Body of pancreas (tissue), 4 donors: ENCODE measurements around the gene NFATC4. TPM values are rescaled to one million over a fixed set of nuclear protein-coding genes. Genes with fewer than 3 reads are reported as not detected.

Experiments
- ATAC-seq: fragments of 150-250 bp; one replicate; pipeline ENCODE4 v1.9.1; 2016
- DNase-seq, 4 donors: peaks; one replicate each; pipeline ENCODE4 v3.0.0-alpha.2; 2019
- H3K27ac ChIP-seq, 4 donors: fragments of 200-600 bp; sonication (generic); 1 replicate in 3 of 4; 2 replicates in 1 of 4; pipeline versions ENCODE4 v1.5.1 to v1.6.1; 2016 to 2019; ENCODE audit warnings: mild to moderate bottlenecking in 1 of 4, mixed read lengths in 1 of 4, moderate library complexity in 1 of 4
- H3K27me3 ChIP-seq, 2 donors: fragments of 200-600 bp; sonication (generic); one replicate each; pipeline ENCODE4 v1.6.0; 2016; ENCODE audit warnings: mild to moderate bottlenecking in 1 of 2
- H3K36me3 ChIP-seq, 2 donors: fragments of 200-600 bp; sonication (generic); replicated peaks in 1 of 2; 2 replicates each; pipeline ENCODE4 v1.5.1; 2016; ENCODE audit warnings: low read depth in 2 of 2; ENCODE audit not compliant: insufficient read depth in 1 of 2
- H3K4me1 ChIP-seq: fragments of 200-600 bp; sonication (generic); one replicate; pipeline ENCODE4 v1.6.0; 2016
- H3K4me3 ChIP-seq, 2 donors: fragments of 200-600 bp; sonication (generic); 1 replicate in 1 of 2; 2 replicates in 1 of 2; pipeline ENCODE4 v1.5.1; 2016 to 2019
- H3K9me3 ChIP-seq, 3 donors: fragments of 200-600 bp; sonication (generic); 1 replicate in 2 of 3; 2 replicates in 1 of 3; pipeline ENCODE4 v1.5.1; 2016
- POLR2A ChIP-seq, 3 donors: fragments of 450-650 bp; IDR thresholded peaks; one replicate each; pipeline ENCODE4 v1.6.1; 2016; ENCODE audit warnings: antibody characterized with exemption in 3 of 3, mild to moderate bottlenecking in 2 of 3
- WGBS, 2 donors: methylation state at CpG; one replicate each; pipeline ENCODE4 v1.1.5; 2017; 5-methylcytosine and 5-hydroxymethylcytosine counted together
- intact Hi-C: fragments of 100-400 bp; cut with DNase I; formaldehyde crosslinking; loops from one replicate; pipeline ENCODE4 v1.15.1; 2023
- total RNA-seq, 2 donors: library from RNA; depleted of rRNA; stranded (reverse); fragments of >200 nt; gene quantifications; one replicate each; pipeline ENCODE4 v1.1.0, GENCODE V29; 2016
- TF ChIP-seq, protein P1 (sequence below), 7 experiments: fragments of 450-650 bp in 4 of 7; fragments of 200-600 bp in 3 of 7; sonication (generic) in 3 of 7; IDR thresholded peaks; one replicate each; pipeline ENCODE4 v1.5.1; 2016 to 2019; ENCODE audit warnings: antibody characterized with exemption in 7 of 7

Gene NFATC4
- total RNA-seq, 2 donors from 2014 or later: 11.9 to 19.8 TPM

DNA sequence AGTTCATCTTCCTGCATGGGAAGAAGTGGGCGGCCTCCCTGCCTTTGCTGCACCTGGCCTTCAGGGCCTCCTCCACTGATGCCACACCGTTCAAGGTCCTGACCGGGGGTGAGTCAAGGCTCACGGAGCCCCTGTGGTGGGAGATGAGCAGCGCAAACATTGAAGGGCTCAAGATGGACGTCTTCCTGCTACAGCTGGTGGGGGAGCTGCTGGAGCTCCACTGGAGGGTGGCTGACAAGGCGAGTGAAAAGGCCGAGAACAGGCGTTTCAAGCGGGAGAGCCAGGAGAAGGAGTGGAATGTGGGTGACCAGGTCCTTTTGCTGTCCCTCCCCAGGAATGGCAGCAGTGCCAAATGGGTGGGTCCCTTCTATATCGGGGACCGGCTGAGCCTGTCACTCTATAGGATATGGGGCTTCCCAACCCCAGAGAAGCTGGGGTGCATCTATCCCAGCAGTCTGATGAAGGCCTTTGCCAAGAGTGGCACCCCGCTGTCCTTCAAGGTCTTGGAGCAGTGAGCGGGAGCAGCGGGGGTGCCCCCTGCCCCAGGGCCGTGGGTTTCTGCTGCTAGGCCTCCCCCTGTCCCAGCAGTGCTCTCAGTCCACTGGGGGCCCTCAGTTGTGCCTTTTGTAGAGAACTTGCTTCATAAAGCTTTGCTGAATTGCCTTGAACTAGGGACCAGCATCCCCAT, 49.1 kb downstream of the NFATC4 start:
- Histone ChIP-seq H3K27ac (peak overlapping the region in 2 of 4 donors; percentile 79 to 86), H3K27me3 (no peaks in the 10 kb centered on the region), H3K9me3 (no peaks in the 10 kb centered on the region), H3K4me1 (peaks cover 30% of the 10 kb centered on the region), H3K4me3 (no peak overlapping the region), H3K36me3 (no peaks in the 10 kb centered on the region)
- DNase-seq (peak in 1 of 4 donors; percentile 12), ATAC-seq (no peak)
- intact Hi-C loops: no loop called here
- TF ChIP-seq POLR2A (IDR thresholded peaks at IDR 0.05): no peak
- TF ChIP-seq, protein P1, sequence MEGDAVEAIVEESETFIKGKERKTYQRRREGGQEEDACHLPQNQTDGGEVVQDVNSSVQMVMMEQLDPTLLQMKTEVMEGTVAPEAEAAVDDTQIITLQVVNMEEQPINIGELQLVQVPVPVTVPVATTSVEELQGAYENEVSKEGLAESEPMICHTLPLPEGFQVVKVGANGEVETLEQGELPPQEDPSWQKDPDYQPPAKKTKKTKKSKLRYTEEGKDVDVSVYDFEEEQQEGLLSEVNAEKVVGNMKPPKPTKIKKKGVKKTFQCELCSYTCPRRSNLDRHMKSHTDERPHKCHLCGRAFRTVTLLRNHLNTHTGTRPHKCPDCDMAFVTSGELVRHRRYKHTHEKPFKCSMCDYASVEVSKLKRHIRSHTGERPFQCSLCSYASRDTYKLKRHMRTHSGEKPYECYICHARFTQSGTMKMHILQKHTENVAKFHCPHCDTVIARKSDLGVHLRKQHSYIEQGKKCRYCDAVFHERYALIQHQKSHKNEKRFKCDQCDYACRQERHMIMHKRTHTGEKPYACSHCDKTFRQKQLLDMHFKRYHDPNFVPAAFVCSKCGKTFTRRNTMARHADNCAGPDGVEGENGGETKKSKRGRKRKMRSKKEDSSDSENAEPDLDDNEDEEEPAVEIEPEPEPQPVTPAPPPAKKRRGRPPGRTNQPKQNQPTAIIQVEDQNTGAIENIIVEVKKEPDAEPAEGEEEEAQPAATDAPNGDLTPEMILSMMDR (IDR thresholded peaks at IDR 0.05): no peak
- WGBS, 2 donors: 83 to 90% methylated on average over 12 to 16 of the region's 16 CpGs

DNA sequence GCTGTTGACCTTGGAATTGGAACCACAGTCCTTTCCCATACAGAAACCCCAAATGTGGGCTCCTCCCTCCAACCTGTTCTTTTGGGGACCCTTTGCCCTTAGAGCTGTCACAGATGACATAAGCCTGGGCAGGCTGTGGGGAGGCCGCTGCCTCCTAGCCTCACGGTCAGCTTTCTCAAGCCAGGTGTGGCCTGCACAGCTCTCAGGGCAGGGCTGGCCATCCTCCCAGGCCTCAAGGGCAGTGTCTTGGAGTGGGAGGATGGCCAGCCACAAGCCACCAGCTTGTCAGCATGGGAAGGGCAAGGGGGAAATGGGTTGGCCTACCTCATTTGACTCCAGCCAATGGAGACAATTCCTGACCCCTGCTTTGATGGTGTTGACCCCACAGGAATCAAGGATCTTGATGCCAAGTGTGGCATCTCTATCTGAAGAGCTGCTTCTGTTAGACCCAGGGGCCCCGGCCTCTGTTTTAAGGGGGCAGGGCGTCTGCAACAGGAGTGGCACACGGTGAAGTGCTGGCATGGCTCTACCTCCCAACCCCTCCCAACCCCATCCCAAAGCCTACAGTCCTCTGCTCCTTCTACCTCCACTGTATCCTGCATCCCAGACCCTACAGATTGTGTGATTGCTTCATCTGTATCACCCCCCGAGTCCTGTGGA, 50.0 kb downstream of the NFATC4 start:
- intact Hi-C loops: no loop called here
- Histone ChIP-seq H3K4me1 (peaks cover 30% of the 10 kb centered on the region), H3K36me3 (no peaks in the 10 kb centered on the region), H3K27ac (peak overlapping the region; percentile 79 to 86 (median 86)), H3K9me3 (no peaks in the 10 kb centered on the region), H3K27me3 (no peaks in the 10 kb centered on the region), H3K4me3 (no peak overlapping the region)
- ATAC-seq (no peak), DNase-seq (peak in 1 of 4 donors; percentile 25)
- no peak for TF ChIP-seq POLR2A (IDR thresholded peaks at IDR 0.05)
- TF ChIP-seq, protein P1 (IDR thresholded peaks at IDR 0.05): no peak
- 53 to 57% methylated on average over 4 to 6 of the region's 6 CpGs for WGBS, 2 donors

DNA sequence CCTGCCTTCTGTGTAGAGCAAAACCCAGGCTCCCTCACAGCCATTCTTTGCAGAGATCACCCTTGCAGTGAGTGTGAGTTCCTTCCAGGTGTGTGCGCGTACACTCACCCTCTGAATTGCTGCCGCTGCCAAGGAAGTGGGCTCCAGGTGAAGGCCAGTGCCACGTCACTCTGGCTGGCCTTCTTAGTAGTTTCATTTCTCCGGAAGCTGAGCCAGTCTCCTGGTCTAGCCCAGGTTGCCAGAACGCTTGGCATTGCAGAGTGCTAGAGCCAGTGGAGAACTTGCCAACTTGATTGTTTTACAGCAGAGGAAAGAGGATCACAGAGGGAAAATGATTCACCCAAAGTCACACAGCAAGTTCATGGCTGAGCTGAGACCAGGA, 50.5 kb downstream of the NFATC4 start:
- intact Hi-C loops: no loop called here
- ATAC-seq (peak; percentile 99), DNase-seq (peak; percentile 91 to 97 (median 96))
- Histone ChIP-seq H3K27me3 (no peaks in the 10 kb centered on the region), H3K4me3 (no peak overlapping the region), H3K4me1 (peaks cover 30% of the 10 kb centered on the region), H3K9me3 (no peaks in the 10 kb centered on the region), H3K36me3 (no peaks in the 10 kb centered on the region), H3K27ac (peak overlapping the region; percentile 79 to 86 (median 86))
- WGBS, 2 donors: 0 to 21% methylated on average over 6 of the region's 6 CpGs
- TF ChIP-seq, protein P1 (IDR thresholded peaks at IDR 0.05): no peak
- peak; percentile 40 to 73 (median 70) for TF ChIP-seq POLR2A (IDR thresholded peaks at IDR 0.05)

DNA sequence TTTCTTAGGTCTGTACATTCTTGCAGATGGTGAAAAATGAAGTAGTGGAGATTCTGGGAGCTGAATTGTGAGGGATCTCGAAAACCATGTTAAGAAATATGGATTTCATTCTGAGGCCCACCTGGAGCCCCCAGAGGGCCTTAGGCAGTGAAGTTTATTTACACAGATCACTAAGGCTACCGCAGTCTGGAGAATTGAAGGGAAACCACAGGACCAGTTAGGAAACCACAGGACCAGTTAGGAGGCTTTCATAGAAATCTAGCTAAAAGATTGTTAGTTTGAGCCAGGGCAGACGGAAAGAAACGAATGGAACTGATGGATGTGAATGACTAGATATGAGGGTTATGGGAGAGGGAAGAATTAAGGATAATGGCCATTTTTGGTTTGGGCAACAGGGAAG, 54.3 kb downstream of the NFATC4 start:
- intact Hi-C loops: no loop called here
- TF ChIP-seq POLR2A (IDR thresholded peaks at IDR 0.05): no peak
- TF ChIP-seq, protein P1 (IDR thresholded peaks at IDR 0.05): no peak
- H3K9me3 ChIP-seq: no peaks in the 10 kb centered on the region
- H3K4me1 ChIP-seq: peaks cover 57% of the 10 kb centered on the region
- no peaks in the 10 kb centered on the region for H3K27me3 ChIP-seq
- no peak for DNase-seq
- no peak overlapping the region for H3K27ac ChIP-seq
- H3K4me3 ChIP-seq: no peak overlapping the region
- WGBS, 2 donors: 73 to 88% methylated on average over 4 of the region's 4 CpGs
- ATAC-seq: no peak
- no peaks in the 10 kb centered on the region for H3K36me3 ChIP-seq
